Left lung (tissue), 10 donors: Measurements from ENCODE around the gene MPLKIP. TPM values are rescaled to one million over a fixed set of nuclear protein-coding genes. Genes with fewer than 3 reads are reported as not detected.

ENCODE experiments used
- ATAC-seq: fragments of 200-7000 bp; cut with Tn5 transposase; one replicate; pipeline ENCODE4 v1.9.1; 2020; ENCODE audit warnings: moderate library complexity
- DNase-seq, 4 donors: peaks; one replicate each; pipeline ENCODE4 v3.0.0-alpha.2; 2013 to 2020
- H3K27ac ChIP-seq, 2 donors: fragments of 200-600 bp; sonication (generic) in 1 of 2; one replicate each; pipeline versions ENCODE4 v1.5.0 to v1.8.0; 2020 to 2021
- H3K27me3 ChIP-seq, 2 donors: fragments of 200-600 bp; sonication (generic) in 1 of 2; one replicate each; pipeline versions ENCODE4 v1.5.0 to v1.8.0; 2020 to 2021
- H3K36me3 ChIP-seq, 2 donors: fragments of 200-600 bp; sonication (generic) in 1 of 2; one replicate each; pipeline versions ENCODE4 v1.5.0 to v1.8.0; 2020 to 2021
- H3K4me1 ChIP-seq, 2 donors: fragments of 200-600 bp; one replicate each; pipeline ENCODE4 v1.8.0; 2021
- H3K4me3 ChIP-seq, 2 donors: fragments of 200-600 bp; sonication (generic) in 1 of 2; one replicate each; pipeline versions ENCODE4 v1.5.0 to v1.8.0; 2020 to 2021; ENCODE audit warnings: mild to moderate bottlenecking in 1 of 2
- H3K9me3 ChIP-seq, 2 donors: fragments of 200-600 bp; sonication (generic) in 1 of 2; one replicate each; pipeline versions ENCODE4 v1.5.0 to v1.8.0; 2020 to 2021
- intact Hi-C, 2 donors: fragments of 100-400 bp; cut with DNase I; formaldehyde crosslinking; loops; one replicate each; pipeline versions ENCODE4 v1.11.2 to v1.14.2; 2022
- polyA plus RNA-seq, 6 donors: library from polyadenylated mRNA; unstranded; fragments of 120-200 nt; gene quantifications; one replicate each; pipeline ENCODE4 v1.2.1, GENCODE V29; 2013; ENCODE audit not compliant: insufficient read length in 6 of 6
- total RNA-seq, 2 donors: library from RNA; stranded (reverse); fragmentation: NEBNext Ultra II Directional; extraction: Animal tissue kit (Norgen Biotek cat#: 25700); gene quantifications; one replicate each; pipeline ENCODE4 v1.2.1, GENCODE V29; 2021
- TF ChIP-seq, protein P1 (sequence below), 2 donors: fragments of 200-600 bp; sonication (generic) in 1 of 2; IDR thresholded peaks; one replicate each; pipeline versions ENCODE4 v1.5.0 to v1.8.0; 2021; ENCODE audit warnings: antibody characterized with exemption in 2 of 2
- donor health status: DM: no; HTN: yes; CAD: no.
- donor health status: DM: no; HTN: no; CAD: no.

The MPLKIP gene
- total and polyA plus RNA-seq, 8 donors = 28.0 to 38.8 (median 35.3) TPM

DNA sequence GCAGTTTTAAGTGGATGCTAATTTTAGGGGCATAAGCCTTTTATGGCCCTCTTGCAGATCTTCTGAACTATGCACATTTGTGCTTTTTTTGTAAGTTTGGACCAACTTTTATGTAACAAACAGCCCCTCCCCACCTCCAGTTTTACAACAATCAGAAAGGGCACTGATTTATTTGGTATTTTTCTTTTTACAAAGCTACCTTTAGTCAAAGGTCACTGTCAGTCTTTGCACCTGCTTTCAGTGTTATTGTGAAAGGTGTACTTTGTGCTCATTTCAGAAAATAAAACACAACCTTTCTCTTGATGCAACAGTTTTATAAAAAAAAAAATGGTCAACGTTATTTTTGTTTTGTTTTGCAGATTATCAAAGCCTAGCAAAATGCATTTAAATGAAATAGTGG, 39.2 kb downstream of the MPLKIP start:
- intact Hi-C loops = no loop called here
- peaks cover 0 to 47% of the 10 kb centered on the region in 2 donors for H3K36me3 ChIP-seq

DNA sequence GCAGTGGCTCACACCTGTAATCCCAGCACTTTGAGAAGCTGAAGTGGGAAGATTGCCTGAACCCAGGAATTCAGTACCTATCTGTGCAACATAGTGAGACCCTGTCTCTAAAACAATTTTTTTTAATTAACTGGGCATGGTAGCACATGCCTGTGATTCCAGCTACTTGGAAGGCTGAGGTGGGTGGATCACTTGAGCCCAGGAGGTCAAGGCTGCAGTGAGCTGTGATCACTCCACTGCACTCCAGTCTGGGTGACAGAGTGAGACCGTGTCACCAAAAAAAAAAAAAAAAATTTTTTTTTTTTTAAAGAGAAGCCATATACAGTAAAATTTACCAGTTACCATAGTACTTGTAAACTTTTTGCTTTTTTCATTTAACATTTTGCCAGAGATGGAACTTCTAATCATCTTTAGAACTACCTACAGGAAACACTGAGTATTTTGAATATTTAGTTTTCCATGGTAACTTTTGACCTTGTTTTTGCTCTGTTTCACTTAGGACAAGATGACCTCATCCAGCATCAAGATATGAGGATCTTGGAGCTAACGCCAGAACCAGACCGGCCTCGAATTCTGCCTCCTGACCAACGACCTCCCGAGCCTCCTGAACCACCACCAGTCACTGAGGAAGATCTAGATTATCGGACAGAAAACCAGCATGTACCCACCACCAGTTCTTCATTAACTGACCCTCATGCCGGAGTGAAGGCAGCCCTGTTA, 40.6 kb downstream of the MPLKIP start:
- H3K9me3 ChIP-seq = no peaks in the 10 kb centered on the region
- DNase-seq (no peak), ATAC-seq (no peak)
- H3K4me3 ChIP-seq = no peak overlapping the region
- H3K36me3 ChIP-seq = peaks cover 0 to 53% of the 10 kb centered on the region in 2 donors
- intact Hi-C loops = no loop called here
- H3K27ac ChIP-seq = no peak overlapping the region
- TF ChIP-seq, protein P1, sequence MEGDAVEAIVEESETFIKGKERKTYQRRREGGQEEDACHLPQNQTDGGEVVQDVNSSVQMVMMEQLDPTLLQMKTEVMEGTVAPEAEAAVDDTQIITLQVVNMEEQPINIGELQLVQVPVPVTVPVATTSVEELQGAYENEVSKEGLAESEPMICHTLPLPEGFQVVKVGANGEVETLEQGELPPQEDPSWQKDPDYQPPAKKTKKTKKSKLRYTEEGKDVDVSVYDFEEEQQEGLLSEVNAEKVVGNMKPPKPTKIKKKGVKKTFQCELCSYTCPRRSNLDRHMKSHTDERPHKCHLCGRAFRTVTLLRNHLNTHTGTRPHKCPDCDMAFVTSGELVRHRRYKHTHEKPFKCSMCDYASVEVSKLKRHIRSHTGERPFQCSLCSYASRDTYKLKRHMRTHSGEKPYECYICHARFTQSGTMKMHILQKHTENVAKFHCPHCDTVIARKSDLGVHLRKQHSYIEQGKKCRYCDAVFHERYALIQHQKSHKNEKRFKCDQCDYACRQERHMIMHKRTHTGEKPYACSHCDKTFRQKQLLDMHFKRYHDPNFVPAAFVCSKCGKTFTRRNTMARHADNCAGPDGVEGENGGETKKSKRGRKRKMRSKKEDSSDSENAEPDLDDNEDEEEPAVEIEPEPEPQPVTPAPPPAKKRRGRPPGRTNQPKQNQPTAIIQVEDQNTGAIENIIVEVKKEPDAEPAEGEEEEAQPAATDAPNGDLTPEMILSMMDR (IDR thresholded peaks at IDR 0.05) = no peak
- no peaks in the 10 kb centered on the region for H3K4me1 ChIP-seq
- H3K27me3 ChIP-seq = no peaks in the 10 kb centered on the region

More for the DNA sequence above, 39.2 kb downstream of the MPLKIP start:
- H3K27me3 ChIP-seq = no peaks in the 10 kb centered on the region
- DNase-seq (no peak), ATAC-seq (no peak)
- H3K9me3 ChIP-seq = no peaks in the 10 kb centered on the region
- H3K4me1 ChIP-seq = no peaks in the 10 kb centered on the region
- H3K27ac ChIP-seq = no peak overlapping the region
- TF ChIP-seq, protein P1 (IDR thresholded peaks at IDR 0.05) = no peak
- no peak overlapping the region for H3K4me3 ChIP-seq

DNA sequence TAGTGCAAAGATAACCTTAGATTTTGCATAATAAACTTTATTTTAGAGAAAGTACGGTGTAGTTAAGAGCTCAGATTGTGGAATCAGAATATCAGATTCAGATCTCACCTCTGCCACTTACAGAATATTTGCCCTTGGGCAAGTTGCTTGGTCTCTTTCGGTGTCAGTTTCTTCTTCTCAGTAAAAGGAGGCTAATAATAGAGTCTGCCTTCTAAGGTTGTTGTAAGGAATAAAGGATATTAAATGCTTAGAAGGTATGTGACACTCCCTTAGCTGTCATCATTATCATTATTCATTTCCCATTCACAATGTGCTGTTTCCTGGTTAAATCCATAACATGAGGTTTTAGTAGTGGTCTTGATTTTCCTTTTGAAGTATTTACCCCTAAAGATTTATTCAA, 42.2 kb downstream of the MPLKIP start:
- Histone ChIP-seq H3K4me3 (no peak overlapping the region), H3K36me3 (peaks cover 0 to 69% of the 10 kb centered on the region in 2 donors), H3K9me3 (no peaks in the 10 kb centered on the region), H3K4me1 (no peaks in the 10 kb centered on the region), H3K27me3 (no peaks in the 10 kb centered on the region), H3K27ac (no peak overlapping the region)
- intact Hi-C loops = no loop called here
- DNase-seq = no peak
- TF ChIP-seq, protein P1 (IDR thresholded peaks at IDR 0.05) = no peak
- ATAC-seq = no peak

DNA sequence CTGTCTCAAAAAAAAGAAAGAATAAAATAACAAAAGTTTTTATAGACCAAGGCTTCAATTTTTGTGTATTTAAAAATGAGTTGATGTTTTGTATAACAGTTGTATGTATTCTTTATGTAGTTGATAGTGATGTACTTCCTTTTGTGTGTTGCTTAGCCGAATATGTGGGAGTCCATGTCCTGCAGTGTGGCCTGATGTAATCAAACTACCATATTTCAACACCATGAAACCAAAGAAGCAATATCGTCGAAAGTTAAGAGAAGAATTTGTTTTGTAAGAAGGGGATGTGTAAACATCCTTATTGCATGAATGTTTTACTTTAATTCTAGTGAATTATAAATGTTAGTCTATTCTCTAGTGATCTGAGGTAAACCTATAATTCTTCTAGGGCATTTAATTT, 56.6 kb downstream of the MPLKIP start:
- TF ChIP-seq, protein P1 (IDR thresholded peaks at IDR 0.05) = no peak
- H3K36me3 ChIP-seq = peaks cover 0 to 35% of the 10 kb centered on the region in 2 donors
- H3K27me3 ChIP-seq = no peaks in the 10 kb centered on the region
- no peaks in the 10 kb centered on the region for H3K9me3 ChIP-seq
- H3K27ac ChIP-seq = peak overlapping the region in 1 of 2 donors; percentile 38
- H3K4me1 ChIP-seq = no peaks in the 10 kb centered on the region
- no peak for ATAC-seq
- no peak overlapping the region for H3K4me3 ChIP-seq
- DNase-seq = no peak
- intact Hi-C loops = no loop called here

Other genes with a start within 250 kb of the MPLKIP start
- gene CDK13, start 184.4 kb downstream of the MPLKIP start, total RNA-seq = 10 to 100 TPM; 38.0 to 43.2 TPM
- 10 to 100 TPM; 65.1 to 79.8 (median 74.4) TPM for gene CDK13, start 184.4 kb downstream of the MPLKIP start, polyA plus RNA-seq
- 1 to 10 TPM; 2.0 to 4.2 TPM for gene SUGCT, start 383 bp upstream of the MPLKIP start, total RNA-seq
- 1 to 10 TPM; 2.4 to 3.6 (median 2.9) TPM for gene SUGCT, start 383 bp upstream of the MPLKIP start, polyA plus RNA-seq